SK-N-SH (cell line): Measurements from ENCODE around the gene ATG7.
"Not testable (repeated sequence)": the region's sequence is repeated elsewhere in the genome, so short reads cannot be mapped to it uniquely, and the experiment has no call there.

Source experiments
- CHD2 ChIP-seq: fragments of 150-350 bp; IDR thresholded peaks from 2 replicates; pipeline ENCODE4 v1.6.1; 2018; ENCODE audit warnings: low read length; ENCODE audit not compliant: partially characterized antibody
- CTCF ChIP-seq: fragments of 200-600 bp; sonication (generic); IDR thresholded peaks from 2 replicates; pipeline ENCODE4 v1.6.1; 2017; ENCODE audit warnings: antibody characterized with exemption, mild to moderate bottlenecking, moderate library complexity
- GATA2 ChIP-seq: sonication (generic); formaldehyde crosslinking; IDR thresholded peaks from 2 replicates; pipeline ENCODE4 v1.5.0; 2020; ENCODE audit warnings: mild to moderate bottlenecking, missing genetic modification reagents
- JUND ChIP-seq: IDR thresholded peaks from 2 replicates; pipeline ENCODE4 v1.4.0; 2012
- POLR2AphosphoS5 ChIP-seq: IDR thresholded peaks from 2 replicates; pipeline ENCODE4 v1.6.1; 2012; ENCODE audit warnings: low read depth, low read length
- RAD21 ChIP-seq: IDR thresholded peaks from 2 replicates; pipeline ENCODE4 v1.6.1; 2012; ENCODE audit warnings: mild to moderate bottlenecking, low read length
- REST ChIP-seq: IDR thresholded peaks from 2 replicates; pipeline ENCODE4 v1.6.1; 2012; ENCODE audit warnings: mild to moderate bottlenecking, low read depth, low read length, moderate library complexity
- TAF1 ChIP-seq: IDR thresholded peaks from 2 replicates; pipeline ENCODE4 v1.6.1; 2012; ENCODE audit warnings: low read depth, mild to moderate bottlenecking, low read length, moderate library complexity, borderline replicate concordance
- TCF12 ChIP-seq: IDR thresholded peaks from 2 replicates; pipeline ENCODE4 v1.4.0; 2012
- YY1 ChIP-seq: IDR thresholded peaks from 2 replicates; pipeline ENCODE4 v1.4.0; 2012; ENCODE audit warnings: low read depth, mild to moderate bottlenecking

- not testable (repeated sequence) for TF ChIP-seq GATA2 (CRISPR knock-in tag); TCF12; JUND; YY1; CTCF; POLR2AphosphoS5; CHD2; TAF1; REST; RAD21
Measured at GRCh38 chr3:11408324-11408859, 136.2 kb downstream of the ATG7 start.
